HG02571 (cell line): ENCODE data around the gene PTTG1IP.
"Not testable (repeated sequence)": the region's sequence is repeated elsewhere in the genome, so short reads cannot be mapped to it uniquely, and the experiment has no call there.

Experiments
- ATAC-seq: cut with Tn5 transposase; IDR thresholded peaks from one replicate; pipeline ENCODE4 v1.9.1; 2021; ENCODE audit warnings: mild to moderate bottlenecking, moderate library complexity; ENCODE audit not compliant: unreplicated experiment

The PTTG1IP gene

GRCh38 chr21:44883250-44883649 is 9.8 kb upstream of the PTTG1IP start:
- no peak for ATAC-seq

GRCh38 chr21:44881198-44881872 is 7.8 kb upstream of the PTTG1IP start:
- ATAC-seq, result no peak

- no peak for ATAC-seq
These were observed 7.1 kb upstream of the PTTG1IP start for GRCh38 chr21:44880405-44881197.

- ATAC-seq, result not testable (repeated sequence)
These were observed 5.7 kb upstream of the PTTG1IP start for GRCh38 chr21:44879238-44879637.

GRCh38 chr21:44878053-44878982 is 4.8 kb upstream of the PTTG1IP start:
- ATAC-seq, result no peak

- ATAC-seq, result no peak
These were observed 3.5 kb upstream of the PTTG1IP start for GRCh38 chr21:44876849-44877575.

- no peak for ATAC-seq
These were observed 1.8 kb upstream of the PTTG1IP start for GRCh38 chr21:44875316-44875700.

- no peak for ATAC-seq
These were observed 1.2 kb upstream of the PTTG1IP start for GRCh38 chr21:44874497-44875315.

GRCh38 chr21:44874240-44874496 is 678 bp upstream of the PTTG1IP start:
- ATAC-seq, result peak; percentile 2

GRCh38 chr21:44872649-44873355 is 688 bp downstream of the PTTG1IP start:
- no peak for ATAC-seq

- ATAC-seq, result no peak
These were observed 1.2 kb downstream of the PTTG1IP start for GRCh38 chr21:44872323-44872648.

GRCh38 chr21:44871576-44872269 is 1.8 kb downstream of the PTTG1IP start:
- no peak for ATAC-seq

- ATAC-seq, result no peak
These were observed 2.6 kb downstream of the PTTG1IP start for GRCh38 chr21:44870748-44871495.

- no peak for ATAC-seq
These were observed 3.4 kb downstream of the PTTG1IP start for GRCh38 chr21:44869781-44870747.

- ATAC-seq, result no peak
These were observed 4.8 kb downstream of the PTTG1IP start for GRCh38 chr21:44868707-44869106.

GRCh38 chr21:44867999-44868700 is 5.3 kb downstream of the PTTG1IP start:
- ATAC-seq, result no peak

GRCh38 chr21:44867464-44867863 is 6.0 kb downstream of the PTTG1IP start:
- no peak for ATAC-seq
